GM21528 (cell line): ENCODE measurements around the gene RGS9.
"Not testable (repeated sequence)": the region's sequence is repeated elsewhere in the genome, so short reads cannot be mapped to it uniquely, and the experiment has no call there.

Source experiments
- ATAC-seq: cut with Tn5 transposase; IDR thresholded peaks from one replicate; pipeline ENCODE4 v1.9.1; 2021; ENCODE audit warnings: mild to moderate bottlenecking, moderate library complexity; ENCODE audit not compliant: unreplicated experiment, low FRiP score

RGS9 gene

DNA sequence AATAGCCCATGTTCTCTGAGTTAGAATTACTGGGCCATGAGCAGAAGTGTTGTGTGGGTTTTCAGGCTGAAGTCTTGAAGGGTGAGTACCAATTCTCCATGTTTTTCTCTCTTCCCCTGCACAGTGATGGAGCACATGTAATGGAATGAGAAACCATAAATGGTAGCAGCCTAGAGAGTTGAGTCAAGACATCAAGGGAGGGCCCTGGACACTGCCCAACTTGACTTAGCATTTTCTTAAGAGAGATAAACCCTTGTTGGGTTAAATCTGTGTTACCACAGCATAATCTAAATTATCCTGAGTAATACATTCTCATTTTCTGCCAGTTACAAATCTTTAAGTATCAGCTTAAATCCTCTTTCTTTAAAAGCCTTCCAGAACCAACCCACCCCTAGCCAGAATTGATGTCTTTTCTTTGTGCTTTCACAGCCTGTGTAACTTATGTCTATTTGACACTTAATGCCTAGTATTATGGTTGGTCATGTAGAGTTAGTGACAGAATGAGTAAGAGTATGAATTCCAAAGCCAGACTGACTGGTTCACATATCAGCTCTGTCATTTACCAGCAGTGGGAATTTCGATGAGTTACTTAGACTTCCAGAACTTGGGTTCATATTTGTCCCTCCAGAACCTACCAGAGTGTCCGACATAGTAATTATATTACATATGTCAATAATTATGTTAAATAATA is 27.0 kb upstream of the RGS9 start:
- no peak for ATAC-seq

DNA sequence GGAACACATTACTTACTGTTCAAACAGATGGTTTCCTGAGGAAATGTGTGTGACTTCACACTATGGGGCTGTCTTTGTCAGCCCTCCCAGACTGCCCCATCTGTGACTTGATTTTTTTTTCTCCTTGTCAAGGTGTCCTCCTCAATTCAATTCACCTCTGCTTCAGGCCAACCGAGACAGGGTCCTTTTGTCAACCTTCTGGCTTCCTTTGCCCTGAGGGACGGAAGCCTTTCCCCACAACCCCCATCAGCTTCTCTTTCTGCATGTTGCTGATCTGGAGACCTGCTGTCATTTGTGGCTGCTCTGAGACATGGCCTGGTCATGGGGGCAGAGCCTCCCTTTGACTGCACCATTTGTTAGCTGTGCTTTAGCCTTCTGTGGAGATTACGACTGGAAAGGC is 21.3 kb upstream of the RGS9 start:
- ATAC-seq: no peak

DNA sequence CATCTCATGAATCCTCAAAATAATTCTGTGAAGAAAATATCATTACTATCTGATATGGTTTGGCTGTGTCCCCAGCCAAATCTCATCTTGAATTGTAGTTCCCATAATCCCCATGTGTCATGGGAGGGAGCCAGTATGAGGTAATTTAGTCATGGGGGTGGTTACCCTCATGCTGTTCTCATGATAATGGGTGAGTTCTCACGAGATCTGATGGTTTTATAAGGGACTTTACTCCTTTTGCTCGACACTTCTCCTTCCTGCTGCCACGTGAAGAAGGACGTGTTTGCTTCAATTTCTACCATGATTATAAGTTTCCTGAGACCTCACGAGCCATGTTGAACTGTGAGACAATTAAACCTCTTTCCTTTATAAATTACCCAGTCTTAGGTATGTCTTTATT is 20.7 kb upstream of the RGS9 start:
- not testable (repeated sequence) for ATAC-seq

DNA sequence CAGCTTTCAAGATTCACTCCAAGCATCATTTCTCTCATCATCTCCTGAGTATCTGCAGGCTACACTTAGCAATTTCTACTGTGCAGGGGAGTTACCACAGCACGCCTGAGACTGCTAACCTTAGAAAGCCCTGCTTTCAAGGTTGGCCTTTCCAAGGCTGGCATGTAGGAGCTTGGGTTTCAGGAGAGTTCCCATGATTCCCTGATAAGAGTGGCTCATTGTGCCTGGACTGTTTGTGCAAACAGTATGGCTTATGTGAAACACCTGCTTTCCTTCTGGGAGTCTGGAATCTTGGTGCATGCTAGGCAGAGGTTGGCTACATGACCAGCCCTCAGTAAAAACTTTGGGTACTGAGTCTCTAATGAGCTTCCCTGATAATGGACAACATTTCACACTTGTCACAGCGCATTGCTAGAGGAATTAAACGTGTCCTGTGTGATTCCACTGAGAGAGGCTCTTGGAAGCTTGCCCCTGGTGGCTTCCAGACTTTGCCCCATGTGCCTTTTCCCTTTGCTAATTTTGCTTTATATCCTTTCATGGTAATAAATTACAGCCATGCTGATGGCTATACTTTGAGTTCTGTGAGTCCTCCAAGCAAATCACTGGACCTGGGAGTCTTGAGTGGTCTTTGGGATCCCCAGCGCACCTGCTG is 19.7 kb upstream of the RGS9 start:
- no peak for ATAC-seq

DNA sequence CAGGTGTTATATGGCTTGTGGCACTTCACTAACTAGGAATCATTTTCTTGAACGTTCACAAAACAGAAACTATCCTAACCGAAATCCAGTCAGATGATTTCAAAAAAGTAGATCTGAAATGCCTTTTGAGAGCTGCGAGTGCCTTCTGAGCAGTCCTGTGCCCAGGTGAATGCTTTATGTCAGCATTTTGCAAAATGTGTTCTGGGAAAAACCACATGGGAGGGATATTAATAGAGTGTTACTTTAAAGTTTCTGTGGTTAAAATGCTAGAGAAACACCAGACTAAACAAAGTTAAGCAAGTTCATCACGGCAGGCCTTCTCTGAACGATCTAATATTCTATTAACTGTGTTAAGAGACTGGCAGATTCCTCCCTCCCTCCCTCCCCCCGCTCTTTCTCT is 15.8 kb upstream of the RGS9 start:
- no peak for ATAC-seq

DNA sequence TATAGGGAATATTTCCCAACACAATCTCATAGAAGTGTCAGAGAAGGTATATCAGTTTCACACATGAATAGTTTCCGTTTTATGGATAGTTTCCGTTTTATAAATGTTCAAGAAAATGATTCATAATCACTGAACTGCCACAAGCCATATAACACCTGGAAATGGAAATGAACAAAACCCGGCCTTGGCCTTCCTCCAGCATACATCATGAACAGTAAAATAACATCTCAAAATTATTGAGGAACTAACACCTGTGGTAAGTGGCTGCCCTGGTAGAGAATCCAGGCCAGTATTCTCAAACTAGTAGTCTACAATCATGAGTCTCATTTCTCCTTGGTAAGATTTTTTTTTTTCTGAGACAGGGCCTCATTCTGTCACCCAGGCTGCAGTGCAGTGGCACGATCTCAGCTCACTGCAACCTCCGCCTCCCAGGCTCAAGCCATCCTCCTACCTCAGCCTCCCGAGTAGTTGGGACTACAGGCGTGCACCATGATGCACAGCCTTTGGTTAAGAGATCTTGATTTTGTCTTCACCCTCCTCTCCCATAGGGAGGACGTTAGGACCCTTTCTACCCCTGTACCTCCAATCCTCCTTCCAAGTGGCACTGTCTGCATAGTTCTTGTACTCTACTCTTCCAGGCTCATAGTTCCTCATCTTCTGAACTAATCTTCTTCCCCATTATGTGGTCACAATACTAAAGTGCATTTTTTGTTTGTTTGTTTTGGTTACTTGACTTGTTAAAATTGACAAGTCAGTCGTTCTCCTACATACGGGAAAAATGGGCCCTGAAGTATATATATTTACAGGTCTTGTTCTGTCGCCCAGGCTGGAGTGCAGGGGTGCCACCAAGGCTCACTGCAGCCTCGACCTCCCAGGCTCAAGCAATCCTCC is 15.0 kb upstream of the RGS9 start:
- no peak for ATAC-seq

DNA sequence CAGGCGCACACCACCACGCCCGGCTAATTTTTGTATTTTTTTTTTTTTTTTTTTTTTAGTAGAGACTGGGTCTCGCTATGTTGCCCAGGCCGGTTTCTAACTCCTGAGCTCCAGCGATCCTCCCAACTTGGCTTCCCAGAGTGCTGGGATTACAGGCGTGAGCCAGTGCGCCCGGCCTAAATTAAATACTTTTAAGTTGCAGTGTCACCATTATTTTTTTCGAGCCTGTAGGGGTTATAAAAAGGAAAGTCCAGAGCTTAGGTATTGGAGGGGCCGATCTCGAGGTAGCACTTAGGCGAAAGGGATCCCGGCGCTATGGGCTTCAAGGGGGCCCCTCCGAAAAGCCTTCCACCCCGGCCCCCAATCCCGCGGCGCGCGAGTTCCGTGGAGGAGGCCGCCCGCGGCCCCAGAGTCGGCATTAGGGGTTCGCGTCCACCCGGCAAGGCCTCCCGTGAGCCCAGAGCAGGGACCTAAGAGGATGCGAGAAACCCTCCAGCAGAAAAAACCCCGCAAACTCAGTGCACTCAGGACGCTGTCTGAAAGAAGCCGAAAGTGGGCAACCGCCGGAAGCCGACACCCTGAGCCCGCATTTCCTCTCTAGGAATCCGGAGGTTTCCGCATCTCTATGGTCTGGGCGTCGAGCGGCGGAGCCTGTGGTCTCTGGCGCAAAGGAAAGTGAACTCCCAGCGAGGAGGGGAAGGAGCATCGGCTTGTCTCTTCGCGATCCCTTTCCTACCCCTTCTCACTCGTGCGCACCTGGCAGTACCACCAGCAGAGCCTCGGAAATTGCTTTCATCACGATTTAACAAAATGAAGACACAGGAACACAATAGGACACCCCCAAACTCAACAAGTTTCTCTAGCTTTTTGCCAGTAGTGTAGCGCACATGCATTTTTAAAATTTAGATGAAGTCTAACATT is 14.1 kb upstream of the RGS9 start:
- ATAC-seq: peak; percentile 54

DNA sequence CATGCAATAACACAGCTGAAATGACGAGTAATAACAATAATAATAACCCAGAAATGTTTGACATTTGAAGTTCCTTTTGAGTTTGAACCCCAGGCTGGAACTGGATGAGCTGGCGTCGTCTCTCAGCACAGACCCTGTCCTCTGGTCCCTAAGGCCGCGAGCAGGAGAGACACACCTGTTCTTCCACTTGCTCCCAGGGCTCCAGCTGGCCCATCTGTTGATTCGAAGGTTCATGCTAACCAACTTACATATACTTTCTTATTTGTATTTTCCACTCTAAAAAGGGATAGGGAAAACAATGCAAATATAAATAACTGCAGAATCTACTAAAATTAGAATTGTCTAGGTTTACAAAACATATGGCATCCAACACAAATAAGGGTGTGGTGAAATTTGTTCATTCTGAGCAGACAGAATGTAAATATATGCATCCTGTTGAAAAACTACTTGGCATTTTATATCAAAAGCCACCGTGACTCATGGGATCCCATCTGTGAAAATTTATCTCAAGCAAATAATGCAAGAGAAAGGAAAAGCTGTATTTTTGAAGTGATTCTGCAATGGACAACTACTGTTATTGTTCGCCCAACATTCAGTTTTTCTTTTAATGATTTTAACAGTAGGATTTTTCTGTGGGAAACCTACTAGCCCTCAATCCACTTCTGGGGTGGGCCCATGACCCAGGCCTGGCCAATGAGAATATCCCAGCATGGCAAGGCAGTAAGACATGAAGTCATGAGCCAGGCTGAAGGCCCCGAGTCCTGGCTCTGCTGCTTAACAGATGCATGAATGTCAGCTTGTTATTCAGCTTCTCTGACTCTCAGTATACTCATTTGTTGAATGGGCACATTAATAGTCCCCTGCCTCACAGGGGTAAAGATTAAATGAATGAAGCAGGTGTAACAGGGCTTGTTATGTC is 13.2 kb upstream of the RGS9 start:
- ATAC-seq: no peak

DNA sequence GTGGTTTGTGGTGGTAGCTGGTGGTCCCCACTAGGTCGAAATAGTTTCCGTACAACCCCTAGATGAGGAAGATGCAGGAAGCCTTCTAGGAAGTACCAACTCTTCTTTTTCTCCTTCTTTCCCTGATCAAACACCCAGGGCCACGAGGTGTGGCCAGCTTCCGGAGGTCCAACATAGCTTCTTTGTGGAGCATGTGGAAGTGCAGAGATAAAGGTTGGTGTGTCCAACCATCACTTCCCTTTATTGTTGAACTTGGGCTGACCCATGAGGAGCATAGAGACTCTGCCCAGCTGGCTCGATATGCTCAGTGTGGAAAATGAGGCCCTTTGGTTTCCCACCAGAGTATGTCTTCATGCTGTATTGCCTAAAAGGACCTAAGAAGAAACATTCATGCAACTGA is 6.3 kb upstream of the RGS9 start:
- no peak for ATAC-seq

DNA sequence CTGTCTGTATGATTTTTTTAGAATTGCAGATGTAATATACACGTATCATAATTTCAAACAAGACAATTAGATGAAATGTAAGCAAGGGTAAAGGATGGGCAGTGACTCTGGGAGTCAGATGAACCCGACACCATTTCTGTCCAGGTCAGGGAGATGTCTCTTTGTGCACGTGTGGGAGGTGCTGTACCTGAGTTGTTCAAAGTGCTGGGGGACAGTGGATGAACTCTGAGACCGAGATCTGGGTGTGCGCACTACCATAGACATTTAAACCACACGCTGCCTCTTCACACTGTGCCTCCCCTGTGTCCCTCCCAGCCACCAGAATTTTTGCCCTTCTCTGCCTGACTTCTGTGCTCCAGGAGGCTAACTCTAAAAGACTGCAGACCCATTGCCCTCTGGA is 5.9 kb upstream of the RGS9 start:
- no peak for ATAC-seq

DNA sequence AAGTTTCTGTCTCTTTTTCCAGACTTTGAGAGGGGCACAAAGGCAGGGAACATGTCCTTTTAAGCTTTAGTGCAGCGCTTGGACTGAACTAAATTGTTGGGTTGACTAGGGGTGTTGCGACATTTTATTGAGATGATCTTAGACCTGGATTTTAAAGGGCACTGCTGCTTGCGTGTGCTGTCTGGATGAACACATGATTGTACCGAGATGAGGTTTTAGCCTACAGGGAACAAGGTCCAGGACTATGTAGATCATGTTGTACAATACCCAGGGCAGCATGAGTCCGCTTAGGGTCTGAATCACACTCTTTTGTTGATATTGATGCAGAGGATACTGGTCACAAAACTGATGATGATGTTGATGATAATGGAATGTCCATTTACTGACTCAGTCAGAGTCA is 5.2 kb upstream of the RGS9 start:
- no peak for ATAC-seq

DNA sequence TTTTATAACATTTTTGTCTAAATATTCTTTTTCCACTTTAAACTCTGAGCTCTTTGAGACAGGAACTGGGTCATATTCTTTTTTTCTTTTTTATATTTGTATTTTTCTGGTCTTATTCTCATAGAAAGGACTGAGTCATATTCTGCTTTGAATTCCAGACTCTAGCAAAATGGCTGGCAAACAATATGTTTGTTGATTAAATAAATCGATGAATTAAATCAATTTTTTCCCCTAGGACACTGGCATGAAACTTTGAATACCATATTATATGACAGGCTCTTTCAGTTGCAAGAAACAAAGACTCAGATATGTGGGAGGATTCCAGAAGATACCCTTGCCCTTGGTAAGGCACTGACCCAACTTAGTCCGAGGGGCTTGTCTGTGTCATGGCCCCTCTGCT is 3.1 kb upstream of the RGS9 start:
- ATAC-seq: no peak

DNA sequence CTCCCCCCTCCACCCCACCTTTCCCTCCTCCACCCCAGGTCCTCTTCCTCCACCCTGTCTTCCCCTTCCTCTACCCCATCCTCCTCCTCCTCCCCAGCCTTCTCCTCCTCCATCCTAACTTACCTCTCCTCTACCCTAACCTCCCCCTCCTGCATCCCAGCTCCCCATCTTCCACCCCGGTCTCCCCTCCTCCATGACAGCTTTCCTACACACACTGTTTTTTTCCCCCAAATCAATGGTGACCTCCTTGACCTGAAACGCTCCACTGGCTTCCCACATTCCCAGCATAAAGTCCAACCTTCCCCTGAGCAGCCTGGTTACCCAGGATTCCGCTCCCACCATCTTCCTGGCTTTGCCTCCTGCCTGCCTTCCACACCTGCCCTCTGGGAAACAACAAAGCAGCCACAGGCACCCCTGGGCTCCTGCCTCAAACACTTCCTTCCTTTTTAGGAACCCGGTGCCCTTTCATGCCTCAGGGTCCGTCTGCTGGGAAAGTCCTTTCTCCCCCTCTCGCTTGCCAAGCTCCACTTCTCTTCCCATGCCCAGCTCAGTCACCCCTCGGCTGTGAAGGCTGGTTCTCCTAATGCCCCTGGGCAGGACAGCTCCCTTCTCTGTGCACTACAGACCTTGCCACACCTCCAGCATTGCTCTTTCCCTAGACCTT is 2.1 kb downstream of the RGS9 start:
- ATAC-seq: no peak

DNA sequence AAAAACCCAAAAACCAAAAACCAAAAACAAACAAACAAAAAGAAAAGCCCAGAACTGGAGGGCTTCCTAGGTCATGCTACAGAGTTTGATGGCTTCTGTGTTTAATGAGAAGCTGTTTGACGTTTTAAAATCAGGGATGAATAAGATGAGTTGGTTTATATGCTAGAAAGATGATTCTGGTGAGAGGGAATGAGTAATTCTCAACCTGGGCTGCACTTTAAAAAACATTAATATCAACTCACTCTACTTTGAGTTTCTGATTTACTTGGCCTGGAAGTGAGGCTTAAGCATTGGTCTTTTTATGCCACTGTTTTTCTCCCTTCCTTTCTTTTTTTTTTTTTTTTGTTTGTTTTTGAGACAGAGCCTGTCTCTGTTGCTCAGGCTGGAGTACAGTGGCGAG is 5.1 kb downstream of the RGS9 start:
- no peak for ATAC-seq

DNA sequence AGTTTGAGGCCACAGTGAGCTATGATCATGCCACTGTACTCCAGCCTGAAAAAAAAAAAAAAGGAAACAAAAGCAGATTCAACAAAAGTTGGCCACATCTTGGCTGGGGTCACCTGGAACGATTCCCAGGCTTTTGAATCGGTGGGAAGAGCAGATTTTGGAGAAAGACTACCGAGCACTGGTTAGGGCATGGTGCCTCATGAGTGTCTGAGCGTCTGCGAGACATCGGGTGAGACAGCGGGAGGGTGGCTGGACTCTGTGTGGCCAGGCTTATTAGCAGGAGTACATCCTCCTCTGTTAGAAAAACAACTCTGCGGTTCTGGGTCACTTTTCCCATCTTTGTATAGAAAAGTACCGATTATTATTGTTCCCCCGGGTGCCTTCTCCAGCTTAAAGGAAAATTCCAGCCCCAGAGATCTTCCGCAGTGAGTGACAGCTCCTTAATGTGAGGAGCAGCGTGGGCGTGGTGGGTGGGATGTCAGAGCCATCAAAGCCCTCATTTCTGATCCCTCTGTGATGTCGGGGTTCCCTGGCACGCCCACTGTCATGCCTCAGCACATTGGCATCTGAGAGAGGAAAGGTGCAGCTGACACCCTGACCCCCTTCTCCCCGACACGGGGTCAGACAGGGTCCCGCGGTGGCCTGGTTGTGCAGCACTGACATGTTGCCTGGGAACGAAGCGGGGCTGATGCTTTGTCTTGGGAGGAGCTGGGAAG is 6.9 kb downstream of the RGS9 start:
- no peak for ATAC-seq

DNA sequence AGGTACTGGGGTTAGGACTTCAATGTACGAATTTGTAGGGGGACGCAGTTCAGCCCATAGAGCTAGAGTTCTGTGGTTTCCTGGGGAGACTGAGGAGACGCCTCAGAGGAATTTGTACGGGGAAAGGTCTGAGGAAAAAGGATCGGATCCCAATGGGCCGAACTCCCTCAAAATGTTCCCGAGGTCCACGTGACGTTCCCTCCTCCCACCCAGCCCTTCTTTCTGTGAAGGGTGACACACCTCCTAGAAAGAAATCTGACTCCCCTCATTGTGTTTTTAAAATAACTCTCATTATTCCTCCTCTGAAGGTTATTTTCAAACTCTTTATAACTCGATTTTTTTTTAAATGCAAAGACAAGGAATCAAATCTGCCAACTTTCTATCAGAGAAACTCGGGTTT is 8.6 kb downstream of the RGS9 start:
- no peak for ATAC-seq

DNA sequence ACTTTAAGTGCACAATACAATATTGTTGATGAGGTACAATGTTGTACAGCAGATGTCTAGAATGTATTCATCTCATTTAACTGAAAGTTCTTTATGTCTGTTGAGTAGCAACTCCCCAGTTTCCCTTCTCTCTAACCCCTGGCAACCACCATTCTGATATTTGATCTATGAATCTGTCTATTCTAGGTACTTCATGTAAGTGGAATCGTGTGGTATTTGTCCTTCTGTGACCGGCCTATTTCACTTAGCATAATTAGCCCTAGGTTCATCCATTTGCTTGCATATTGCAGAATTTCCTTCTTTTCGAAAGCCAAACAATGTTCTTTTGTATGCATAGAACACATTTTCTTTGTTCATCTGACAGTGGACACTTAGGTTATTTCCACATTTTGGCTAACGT is 10.8 kb downstream of the RGS9 start:
- ATAC-seq: no peak
